ENCODE results near the gene DCD. TPM values are rescaled to one million over a fixed set of nuclear protein-coding genes. Genes with fewer than 3 reads are reported as not detected.

The DCD gene
- polyA plus RNA-seq, 1 donor from 2014 or later = not detected

DNA sequence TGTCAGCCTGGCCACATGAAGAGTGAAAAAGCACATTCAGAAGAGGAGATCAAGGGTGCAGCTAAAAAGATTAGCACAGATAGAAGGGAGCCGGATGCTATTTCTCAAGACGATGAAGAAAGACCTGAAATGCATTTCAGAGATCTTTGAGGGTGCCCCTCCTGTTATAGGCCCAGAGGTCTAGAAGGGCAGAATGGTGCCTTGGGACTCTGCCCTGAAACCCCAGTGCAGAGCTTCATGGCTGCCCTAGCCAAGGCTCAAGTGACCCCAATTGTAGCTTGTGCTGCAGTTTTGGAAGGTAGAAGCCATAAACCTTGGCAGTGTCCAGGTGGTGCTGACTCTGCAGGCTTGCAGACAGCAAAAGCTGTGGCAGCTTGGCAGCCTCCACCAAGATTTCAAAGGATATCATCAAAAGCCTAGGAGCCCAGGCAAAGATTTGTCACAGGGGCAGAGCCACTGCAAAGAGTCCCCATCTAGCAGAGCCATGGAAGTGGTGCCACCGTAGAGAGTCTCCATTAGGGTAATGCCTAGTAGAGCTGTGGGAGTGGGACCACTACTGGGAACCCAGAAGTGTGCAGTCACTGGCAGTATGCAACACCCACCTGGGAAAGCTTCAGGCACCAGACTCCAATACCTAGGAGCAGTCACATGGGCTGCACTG is 19.8 kb downstream of the DCD start:
- no peak overlapping the region for H3K27ac ChIP-seq (ENCODE audit: low read length)
- no peaks in the 10 kb centered on the region for H4K20me1 ChIP-seq (ENCODE audit: insufficient read depth)
- no peaks in the 10 kb centered on the region for H3F3A ChIP-seq (ENCODE audit: insufficient read depth, low read length, poor library complexity, severe bottlenecking)
- no peak overlapping the region for H3K4me3 ChIP-seq (ENCODE audit: low read length)
- H3K36me3 ChIP-seq (ENCODE audit: insufficient read depth, low read length) = no peaks in the 10 kb centered on the region
- H3K27me3 ChIP-seq (ENCODE audit: insufficient read depth, low read depth, low read length) = no peaks in the 10 kb centered on the region
- TF ChIP-seq POLR2AphosphoS5 (IDR thresholded peaks at IDR 0.05) = no peak
- no peak for TF ChIP-seq REST (IDR thresholded peaks at IDR 0.05; ENCODE audit: borderline replicate concordance)
- no peak for TF ChIP-seq CTCF (IDR thresholded peaks at IDR 0.05; ENCODE audit: poor library complexity, severe bottlenecking)
- no peak for TF ChIP-seq SMC3 (conservative IDR thresholded peaks at IDR 0.05; ENCODE audit: poor library complexity)
- no peak overlapping the region for H3K4me2 ChIP-seq (ENCODE audit: low read length)
- H3K9me2 ChIP-seq (ENCODE audit: insufficient read depth, low read length) = no peaks in the 10 kb centered on the region
- H3K79me2 ChIP-seq (replicated peaks; ENCODE audit: insufficient read depth, low read length) = no peaks in the 10 kb centered on the region
- H2AFZ ChIP-seq (ENCODE audit: low read depth, low read length) = no peak overlapping the region
- H3K9ac ChIP-seq (ENCODE audit: low read length) = no peak overlapping the region
- H3K9me3 ChIP-seq (ENCODE audit: low read length) = peaks cover 10% of the 10 kb centered on the region

- Histone ChIP-seq H4K20me1 (ENCODE audit: insufficient read depth) (no peaks in the 10 kb centered on the region), H3K9ac (ENCODE audit: low read length) (no peak overlapping the region), H3K4me2 (ENCODE audit: low read length) (no peak overlapping the region), H3F3A (ENCODE audit: insufficient read depth, low read length, poor library complexity, severe bottlenecking) (no peaks in the 10 kb centered on the region), H3K9me2 (ENCODE audit: insufficient read depth, low read length) (no peaks in the 10 kb centered on the region), H3K79me2 (replicated peaks; ENCODE audit: insufficient read depth, low read length) (no peaks in the 10 kb centered on the region), H3K27ac (ENCODE audit: low read length) (no peak overlapping the region), H3K9me3 (ENCODE audit: low read length) (peaks cover 10% of the 10 kb centered on the region), H3K4me3 (ENCODE audit: low read length) (no peak overlapping the region), H3K36me3 (ENCODE audit: insufficient read depth, low read length) (no peaks in the 10 kb centered on the region), H2AFZ (ENCODE audit: low read depth, low read length) (no peak overlapping the region), H3K27me3 (ENCODE audit: insufficient read depth, low read depth, low read length) (no peaks in the 10 kb centered on the region)
- no peak for TF ChIP-seq EP300 (conservative IDR thresholded peaks at IDR 0.05; ENCODE audit: poor library complexity, severe bottlenecking)
- no peak for TF ChIP-seq SMC3 (conservative IDR thresholded peaks at IDR 0.05; ENCODE audit: poor library complexity)
These were observed 20.9 kb downstream of the DCD start for GRCh38 chr12:54627304-54627703.

- Histone ChIP-seq H3K27me3 (ENCODE audit: insufficient read depth, low read depth, low read length) (no peaks in the 10 kb centered on the region), H3K9ac (ENCODE audit: low read length) (no peak overlapping the region), H3K36me3 (ENCODE audit: insufficient read depth, low read length) (no peaks in the 10 kb centered on the region), H3K4me2 (ENCODE audit: low read length) (no peak overlapping the region), H3K27ac (ENCODE audit: low read length) (no peak overlapping the region), H3F3A (ENCODE audit: insufficient read depth, low read length, poor library complexity, severe bottlenecking) (no peaks in the 10 kb centered on the region), H3K9me2 (ENCODE audit: insufficient read depth, low read length) (no peaks in the 10 kb centered on the region), H4K20me1 (ENCODE audit: insufficient read depth) (no peaks in the 10 kb centered on the region), H3K9me3 (ENCODE audit: low read length) (peaks cover 10% of the 10 kb centered on the region), H2AFZ (ENCODE audit: low read depth, low read length) (no peak overlapping the region), H3K4me3 (ENCODE audit: low read length) (no peak overlapping the region), H3K79me2 (replicated peaks; ENCODE audit: insufficient read depth, low read length) (no peaks in the 10 kb centered on the region)
- TF ChIP-seq RAD21 (conservative IDR thresholded peaks at IDR 0.05) (no peak), MXI1 (conservative IDR thresholded peaks at IDR 0.05; ENCODE audit: poor library complexity, severe bottlenecking) (no peak)
These were observed 22.6 kb downstream of the DCD start for GRCh38 chr12:54625598-54625997.
